Endothelial cell of umbilical vein (primary cell): ENCODE results near the gene DNAJC3. TPM values are rescaled to one million over a fixed set of nuclear protein-coding genes. Genes with fewer than 3 reads are reported as not detected.

Experiments used
- BruUV-seq: library from RNA; stranded (reverse); fragments of 400-500 nt; replicated peaks from 2 replicates; lab custom pipeline; 2021; lab: Mats Ljungman, UMichigan
- CTCF ChIA-PET: fragments of 300-600, 350-600 bp; sonication (Branson Sonifier 250); formaldehyde crosslinking; loops from one replicate; lab custom pipeline; 2021; ENCODE audit warnings: antibody characterized with exemption, inconsistent platforms; lab: Charles Lee
- POLR2A ChIA-PET: fragments of 300-600, 350-600 bp; sonication (Branson Sonifier 250); formaldehyde crosslinking; loops from one replicate; lab custom pipeline; 2021; ENCODE audit warnings: antibody characterized with exemption, inconsistent platforms; lab: Charles Lee
- DNase-seq: peaks from one replicate; pipeline ENCODE4 v3.0.0-alpha.2; 2011; ENCODE audit warnings: low read depth, low spot score
- FAIRE-seq: peaks from 2 replicates; lab custom pipeline; 2011; peaks lifted over from hg19 to GRCh38; lab: Jason Lieb, UNC
- H2AFZ ChIP-seq: 2 replicates; pipeline ENCODE4 v1.6.0; 2012; ENCODE audit warnings: low read depth, low read length, control low read depth, inconsistent platforms
- H3K27ac ChIP-seq: 2 replicates; pipeline ENCODE4 v1.5.1; 2011; ENCODE audit warnings: low read depth, mild to moderate bottlenecking, control low read depth, low read length, moderate library complexity; ENCODE audit not compliant: insufficient read depth
- H3K27me3 ChIP-seq, 2 experiments: 2 replicates each; pipeline versions ENCODE4 v1.6.0 to v1.6.1; 2011; ENCODE audit warnings: low read length in 2 of 2, mixed read lengths in 1 of 2; ENCODE audit not compliant: control insufficient read depth in 2 of 2, insufficient read depth in 2 of 2
- H3K36me3 ChIP-seq, 2 experiments: 2 replicates in 1 of 2; 3 replicates in 1 of 2; pipeline ENCODE4 v1.5.1; 2011; ENCODE audit warnings: low read length in 2 of 2, mild to moderate bottlenecking in 1 of 2, moderate library complexity in 1 of 2; ENCODE audit not compliant: control insufficient read depth in 2 of 2, insufficient read depth in 2 of 2; ENCODE audit errors: extremely low read depth in 1 of 2
- H3K4me1 ChIP-seq: 3 replicates; pipeline ENCODE4 v1.5.1; 2011; ENCODE audit warnings: mild to moderate bottlenecking, low read length; ENCODE audit not compliant: control insufficient read depth, insufficient read depth; ENCODE audit errors: extremely low read depth
- H3K4me2 ChIP-seq: 2 replicates; pipeline ENCODE4 v1.6.1; 2011; ENCODE audit warnings: low read length, control low read depth, mixed read lengths; ENCODE audit not compliant: insufficient read depth
- H3K4me3 ChIP-seq, 3 experiments: fragments of 200-600 bp in 1 of 3; sonication (generic), shearing (Covaris generic) in 1 of 3; replicated peaks in 1 of 3; 2 replicates each; pipeline ENCODE4 v1.5.1; 2011 to 2016; ENCODE audit warnings: control low read depth in 3 of 3, low read length in 3 of 3, mild to moderate bottlenecking in 2 of 3, inconsistent platforms in 1 of 3, low read depth in 1 of 3, moderate library complexity in 1 of 3; ENCODE audit not compliant: insufficient read depth in 1 of 3
- H3K79me2 ChIP-seq: 2 replicates; pipeline ENCODE4 v1.6.0; 2012; ENCODE audit warnings: low read length, inconsistent platforms; ENCODE audit not compliant: control insufficient read depth, insufficient read depth
- H3K9ac ChIP-seq: replicated peaks from 2 replicates; pipeline ENCODE3; 2011; ENCODE audit warnings: low read length, control low read depth; ENCODE audit not compliant: insufficient read depth; ENCODE audit errors: extremely low read depth
- H3K9me1 ChIP-seq: replicated peaks from 3 replicates; pipeline ENCODE4 v1.6.0; 2011; ENCODE audit warnings: mild to moderate bottlenecking, low read length; ENCODE audit not compliant: control insufficient read depth, insufficient read depth; ENCODE audit errors: extremely low read depth
- H3K9me3 ChIP-seq: replicated peaks from 2 replicates; pipeline ENCODE4 v1.5.1; 2012; ENCODE audit warnings: low read length, inconsistent platforms; ENCODE audit not compliant: control insufficient read depth, insufficient read depth
- H4K20me1 ChIP-seq: replicated peaks from 2 replicates; pipeline ENCODE3; 2011; ENCODE audit warnings: mild to moderate bottlenecking, low read length; ENCODE audit not compliant: control insufficient read depth, insufficient read depth; ENCODE audit errors: extremely low read depth
- CTCF ChIP-seq, 2 donors: IDR thresholded peaks; 1 replicate in 1 of 2; 2 replicates in 1 of 2; pipeline ENCODE4 v1.5.1; 2011; ENCODE audit warnings: low read length in 2 of 2, mild to moderate bottlenecking in 2 of 2, moderate library complexity in 2 of 2, control low read depth in 1 of 2, inconsistent platforms in 1 of 2, low read depth in 1 of 2; ENCODE audit not compliant: insufficient read depth in 1 of 2; ENCODE audit errors: extremely low read depth in 1 of 2
- EZH2 ChIP-seq: IDR thresholded peaks from 2 replicates; pipeline ENCODE4 v1.6.1; 2012; ENCODE audit warnings: borderline replicate concordance, low read depth, mild to moderate bottlenecking, moderate library complexity, low read length, inconsistent platforms; ENCODE audit not compliant: severe bottlenecking
- FOS ChIP-seq: IDR thresholded peaks from 2 replicates; pipeline ENCODE4 v1.6.1; 2011; ENCODE audit warnings: mild to moderate bottlenecking, low read length, moderate library complexity, borderline replicate concordance; ENCODE audit not compliant: insufficient read depth
- GATA2 ChIP-seq: IDR thresholded peaks from 2 replicates; pipeline ENCODE4 v1.7.0; 2011; ENCODE audit warnings: low read depth, mild to moderate bottlenecking, moderate library complexity, mixed read lengths, low read length; ENCODE audit not compliant: insufficient read length, insufficient read depth
- JUN ChIP-seq: IDR thresholded peaks from 2 replicates; pipeline ENCODE4 v1.6.1; 2011; ENCODE audit warnings: borderline replicate concordance, low read depth; ENCODE audit not compliant: insufficient read length, insufficient read depth
- MAX ChIP-seq: IDR thresholded peaks from 2 replicates; pipeline ENCODE4 v1.6.1; 2011; ENCODE audit not compliant: insufficient read depth, insufficient read length
- MYC ChIP-seq: IDR thresholded peaks from one replicate; pipeline ENCODE4 v1.6.1; 2011; ENCODE audit warnings: mild to moderate bottlenecking, low read depth, low read length
- POLR2AphosphoS5 ChIP-seq: IDR thresholded peaks from 2 replicates; pipeline ENCODE4 v1.6.1; 2012; ENCODE audit warnings: low read depth, mild to moderate bottlenecking, control low read depth, low read length, moderate library complexity; ENCODE audit not compliant: insufficient read depth
- dilution Hi-C: fragments of 300-500 bp; cut with MboI; formaldehyde crosslinking; loops from one replicate; pipeline ENCODE4 v1.15.0; 2019; ENCODE audit warnings: low sequenced_read_pairs; ENCODE audit not compliant: extremely low pct_ligation_motif_present
- intact Hi-C: fragments of 100-400 bp; cut with micrococcal nuclease; formaldehyde crosslinking; loops from one replicate; pipeline ENCODE4 v1.10.0; 2022
- polyA plus RNA-seq, 4 experiments: library from polyadenylated mRNA; depleted of rRNA in 3 of 4; stranded (reverse) in 3 of 4; unstranded in 1 of 4; fragments of >200 nt; gene quantifications; 2 replicates each; pipeline versions ENCODE4 v1.2.1 to v1.2.3, GENCODE V29; 2011 to 2012; ENCODE audit warnings: missing spikeins in 1 of 4
- total RNA-seq: library from RNA; stranded (reverse); gene quantifications from 2 replicates; pipeline ENCODE4 v1.2.3, GENCODE V29; 2021

The DNAJC3 gene
- total and polyA plus RNA-seq, 2 donors (not counting 3 experiments of a cell fraction or from before 2014, with no cell fraction given) = 17.0 to 51.2 TPM

GRCh38 chr13:95791084-95791722 lies 114.3 kb downstream of the DNAJC3 start:
- DNase-seq = no peak
- Histone ChIP-seq H4K20me1 (no peaks in the 10 kb centered on the region), H3K36me3 (peaks cover 8 to 16% of the 10 kb centered on the region in 2 experiments), H3K9me3 (no peaks in the 10 kb centered on the region), H2AFZ (no peak overlapping the region), H3K9me1 (no peaks in the 10 kb centered on the region), H3K4me1 (no peaks in the 10 kb centered on the region), H3K4me2 (no peak overlapping the region), H3K4me3 (no peak overlapping the region), H3K79me2 (no peaks in the 10 kb centered on the region), H3K9ac (no peak overlapping the region), H3K27me3 (no peaks in the 10 kb centered on the region), H3K27ac (no peak overlapping the region)
- no peak for FAIRE-seq
- TF ChIP-seq MAX (no peak), FOS (no peak), GATA2 (no peak), MYC (no peak), EZH2 (no peak), JUN (no peak), CTCF (IDR thresholded peaks at IDR 0.05; ENCODE audit: extremely low read depth in 1 of 2, insufficient read depth in 1 of 2, low read depth in 1 of 2, low read length in 2 of 2) (no peak), POLR2AphosphoS5 (no peak)
- POLR2A ChIA-PET = no interaction called here
- dilution Hi-C loops (no loop called here), intact Hi-C loops (no loop called here)
- CTCF ChIA-PET = no interaction called here
- no TSS peak for BruUV-seq
